AG09319 (cell line): ENCODE data around the gene RHBDD2.
A peak's percentile ranks its signal among the peaks of the same experiment; 100 is the strongest.
"Not testable (repeated sequence)": the region's sequence is repeated elsewhere in the genome, so short reads cannot be mapped to it uniquely, and the experiment has no call there.

Source experiments
- DNase-seq: peaks from one replicate; pipeline ENCODE4 v3.0.0-alpha.2; 2010; ENCODE audit warnings: low read depth; ENCODE audit errors: extremely low read depth
- TF ChIP-seq, protein P1 (sequence below): IDR thresholded peaks from 2 replicates; pipeline ENCODE4 v1.5.1; 2011; ENCODE audit warnings: low read depth, mild to moderate bottlenecking, inconsistent platforms, low read length, moderate library complexity

Gene RHBDD2

DNA sequence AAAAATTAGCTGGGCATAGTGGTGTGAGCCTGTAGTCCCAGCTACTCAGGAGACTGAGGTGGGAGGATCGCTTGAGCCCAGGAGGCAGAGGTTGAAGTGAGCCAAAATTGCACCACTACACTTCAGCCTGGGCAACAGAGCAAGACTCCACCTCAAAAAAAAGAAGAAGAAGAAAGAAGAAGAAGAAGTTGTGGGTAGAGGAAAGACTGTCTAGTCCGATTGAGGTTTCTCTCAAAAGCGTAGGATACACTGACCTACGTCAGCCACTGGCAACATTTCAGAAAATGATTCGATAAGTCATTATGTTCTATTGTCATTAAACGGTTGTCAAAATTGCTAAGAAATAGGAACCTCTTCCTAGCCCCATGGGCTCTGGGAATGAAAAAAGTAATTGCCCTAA is 22.3 kb upstream of the RHBDD2 start:
- no peak for DNase-seq
- TF ChIP-seq, protein P1, sequence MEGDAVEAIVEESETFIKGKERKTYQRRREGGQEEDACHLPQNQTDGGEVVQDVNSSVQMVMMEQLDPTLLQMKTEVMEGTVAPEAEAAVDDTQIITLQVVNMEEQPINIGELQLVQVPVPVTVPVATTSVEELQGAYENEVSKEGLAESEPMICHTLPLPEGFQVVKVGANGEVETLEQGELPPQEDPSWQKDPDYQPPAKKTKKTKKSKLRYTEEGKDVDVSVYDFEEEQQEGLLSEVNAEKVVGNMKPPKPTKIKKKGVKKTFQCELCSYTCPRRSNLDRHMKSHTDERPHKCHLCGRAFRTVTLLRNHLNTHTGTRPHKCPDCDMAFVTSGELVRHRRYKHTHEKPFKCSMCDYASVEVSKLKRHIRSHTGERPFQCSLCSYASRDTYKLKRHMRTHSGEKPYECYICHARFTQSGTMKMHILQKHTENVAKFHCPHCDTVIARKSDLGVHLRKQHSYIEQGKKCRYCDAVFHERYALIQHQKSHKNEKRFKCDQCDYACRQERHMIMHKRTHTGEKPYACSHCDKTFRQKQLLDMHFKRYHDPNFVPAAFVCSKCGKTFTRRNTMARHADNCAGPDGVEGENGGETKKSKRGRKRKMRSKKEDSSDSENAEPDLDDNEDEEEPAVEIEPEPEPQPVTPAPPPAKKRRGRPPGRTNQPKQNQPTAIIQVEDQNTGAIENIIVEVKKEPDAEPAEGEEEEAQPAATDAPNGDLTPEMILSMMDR = no peak

DNA sequence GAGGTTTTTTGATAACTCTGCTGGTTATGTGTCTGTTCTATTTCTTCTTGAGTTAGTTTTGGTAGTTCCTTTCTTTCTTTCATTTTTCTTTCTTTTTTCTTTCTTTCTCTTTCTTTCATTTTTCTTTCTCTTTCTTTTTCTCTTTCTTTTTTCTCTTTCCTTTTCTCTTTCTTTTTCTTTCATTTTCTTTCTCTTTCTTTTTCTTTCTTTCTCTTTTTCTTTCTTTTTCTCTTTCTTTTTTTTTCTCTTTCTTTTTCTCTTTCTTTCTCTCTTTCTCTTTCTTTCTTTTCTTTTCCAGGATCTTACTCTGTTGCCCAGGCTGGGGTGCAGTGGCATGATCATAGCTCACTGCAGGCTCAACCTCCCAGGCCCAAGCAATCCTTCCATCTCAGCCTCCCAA is 20.4 kb upstream of the RHBDD2 start:
- TF ChIP-seq, protein P1 = no peak
- no peak for DNase-seq

DNA sequence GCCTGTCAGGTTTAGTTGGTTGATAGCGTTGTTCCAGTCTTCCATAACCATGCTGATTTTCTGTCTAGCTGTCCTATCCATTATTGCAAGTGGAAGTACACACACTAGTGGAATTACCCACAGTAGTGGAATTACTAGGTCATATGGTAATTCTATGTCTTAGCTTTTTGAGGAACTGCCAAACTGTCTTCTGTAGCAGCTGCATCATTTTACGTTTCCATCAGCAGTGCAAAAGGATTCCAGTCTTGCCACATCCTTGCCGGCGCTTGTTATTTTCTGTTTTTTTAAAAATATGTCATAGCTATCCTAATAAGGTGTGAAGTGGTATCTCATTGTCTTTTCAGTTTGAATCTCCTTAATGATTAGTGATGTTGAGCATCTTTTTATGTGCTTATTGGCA is 17.2 kb upstream of the RHBDD2 start:
- no peak for DNase-seq
- TF ChIP-seq, protein P1 = no peak

DNA sequence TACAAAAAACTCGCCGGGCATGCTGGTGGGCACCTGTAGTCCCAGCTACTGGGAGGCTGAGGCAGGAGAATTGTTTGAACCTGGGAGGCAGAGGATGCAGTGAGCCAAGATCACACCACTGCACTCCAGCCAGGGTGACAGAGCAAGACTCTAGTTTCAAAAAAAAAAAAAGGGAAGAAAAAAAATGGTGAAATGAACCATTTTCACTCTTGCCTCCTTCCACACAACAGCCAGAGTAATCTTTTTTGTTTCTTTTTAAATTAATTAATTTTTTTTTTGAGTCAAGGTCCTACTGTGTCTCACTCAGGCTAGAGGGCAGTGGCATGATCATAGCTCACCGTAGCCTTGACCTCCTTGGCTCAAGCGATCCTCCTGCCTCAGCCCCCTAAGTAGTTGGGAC is 14.6 kb upstream of the RHBDD2 start:
- not testable (repeated sequence) for DNase-seq

DNA sequence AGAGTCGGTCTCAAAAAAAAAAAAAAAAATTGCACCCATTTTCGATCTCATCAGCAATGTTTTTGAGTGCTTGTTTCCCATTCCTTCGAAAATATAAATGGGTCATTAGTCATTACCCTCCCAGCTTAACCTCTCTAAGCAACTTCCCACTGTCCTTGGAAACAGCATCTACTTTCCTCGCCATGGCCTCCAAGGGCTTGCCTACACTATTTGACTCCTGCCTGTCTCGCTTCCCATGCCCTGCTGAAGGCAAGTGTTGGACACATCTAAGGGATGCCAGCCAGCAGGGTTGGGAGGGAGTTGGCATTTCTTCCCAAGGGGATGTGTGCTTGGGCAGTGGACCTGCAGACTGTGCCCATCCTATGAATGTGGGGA is 12.7 kb upstream of the RHBDD2 start:
- DNase-seq = no peak
- TF ChIP-seq, protein P1 = no peak

DNA sequence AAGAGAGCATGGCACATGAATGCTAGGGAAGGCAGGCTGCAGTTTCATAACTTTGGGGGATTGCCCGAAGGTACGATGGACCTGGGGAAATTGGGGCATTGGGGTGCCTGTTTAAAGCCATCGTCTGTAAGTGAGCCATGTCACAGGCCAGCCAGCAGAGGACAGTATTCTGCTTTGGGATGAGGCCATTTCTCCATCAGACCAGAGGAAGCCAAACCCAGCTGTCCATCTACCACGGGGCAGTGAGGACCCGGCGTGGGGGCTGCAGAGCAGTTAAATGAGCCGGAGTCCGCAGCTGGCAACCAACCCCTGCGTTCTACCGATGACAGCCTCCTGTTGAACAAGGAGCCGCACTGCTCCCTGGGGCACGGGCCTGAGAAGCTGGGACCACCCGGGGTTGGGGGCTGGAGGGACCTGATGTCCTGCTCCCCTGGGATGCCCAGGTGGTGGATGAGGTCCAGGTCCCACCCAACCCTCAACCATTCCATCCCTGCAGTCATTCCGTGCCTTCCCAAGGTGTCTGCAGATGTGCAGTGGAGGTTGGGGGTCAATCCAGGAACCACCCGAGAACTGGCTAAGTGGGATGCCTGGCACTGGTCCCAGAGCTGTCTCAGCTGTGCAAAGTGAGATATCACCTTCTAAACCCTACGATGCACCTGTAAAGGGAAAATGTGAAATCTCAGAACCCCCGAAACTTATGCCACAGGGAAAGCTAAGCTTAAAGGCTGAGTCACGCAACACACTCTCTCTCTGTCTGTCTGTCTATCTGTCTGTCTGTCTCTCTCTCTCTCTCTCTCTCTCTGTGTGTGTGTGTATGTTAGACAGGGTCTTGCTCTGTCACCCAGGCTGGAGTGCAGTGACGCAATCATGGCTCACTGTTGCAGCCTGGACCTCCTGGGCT is 12.1 kb upstream of the RHBDD2 start:
- TF ChIP-seq, protein P1 = peak; percentile 100
- peak; percentile 25 for DNase-seq

DNA sequence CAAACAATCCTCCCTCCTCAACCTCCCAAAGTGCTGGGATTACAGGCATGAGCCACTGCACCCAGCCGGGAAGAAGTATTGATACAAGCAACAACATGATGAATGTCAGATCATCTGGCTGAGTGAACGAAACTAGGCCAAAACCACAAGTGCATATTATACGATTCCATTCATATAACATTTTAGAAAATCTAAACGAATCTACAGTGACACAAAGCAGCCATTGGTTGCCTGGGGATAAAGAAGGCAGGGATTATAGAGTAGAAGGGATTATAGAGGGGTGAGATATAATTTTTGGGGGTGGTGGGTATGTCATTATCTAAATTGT is 11.5 kb upstream of the RHBDD2 start:
- TF ChIP-seq, protein P1 = no peak
- DNase-seq = no peak

DNA sequence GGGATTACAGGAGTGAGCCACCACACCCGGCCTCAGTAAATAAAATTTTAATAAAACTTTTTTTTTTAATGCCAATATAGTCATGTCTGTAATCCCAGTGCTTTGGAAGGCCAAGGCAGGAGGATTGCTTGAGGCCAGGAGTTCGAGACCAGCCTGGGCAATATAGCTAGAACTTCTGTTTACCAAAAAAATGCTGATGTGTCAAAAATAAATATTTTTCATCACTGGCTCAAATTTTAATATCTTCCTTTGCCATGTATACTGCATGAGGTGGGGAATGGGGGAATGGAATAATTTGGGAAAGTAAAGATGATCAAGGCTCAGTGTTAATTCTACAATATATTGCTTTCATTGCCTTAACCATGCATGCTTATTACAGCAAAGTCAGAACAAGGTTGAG is 10.7 kb upstream of the RHBDD2 start:
- DNase-seq = no peak
- TF ChIP-seq, protein P1 = no peak
